Body of pancreas (tissue), 4 donors: ENCODE data around the gene TULP4.

Experiments
- CTCF ChIP-seq, 7 experiments: fragments of 450-650 bp in 4 of 7; fragments of 200-600 bp in 3 of 7; sonication (generic) in 3 of 7; IDR thresholded peaks; one replicate each; pipeline ENCODE4 v1.5.1; 2016 to 2019; ENCODE audit warnings: antibody characterized with exemption in 7 of 7
- POLR2A ChIP-seq, 3 donors: fragments of 450-650 bp; IDR thresholded peaks; one replicate each; pipeline ENCODE4 v1.6.1; 2016; ENCODE audit warnings: antibody characterized with exemption in 3 of 3, mild to moderate bottlenecking in 2 of 3

DNA sequence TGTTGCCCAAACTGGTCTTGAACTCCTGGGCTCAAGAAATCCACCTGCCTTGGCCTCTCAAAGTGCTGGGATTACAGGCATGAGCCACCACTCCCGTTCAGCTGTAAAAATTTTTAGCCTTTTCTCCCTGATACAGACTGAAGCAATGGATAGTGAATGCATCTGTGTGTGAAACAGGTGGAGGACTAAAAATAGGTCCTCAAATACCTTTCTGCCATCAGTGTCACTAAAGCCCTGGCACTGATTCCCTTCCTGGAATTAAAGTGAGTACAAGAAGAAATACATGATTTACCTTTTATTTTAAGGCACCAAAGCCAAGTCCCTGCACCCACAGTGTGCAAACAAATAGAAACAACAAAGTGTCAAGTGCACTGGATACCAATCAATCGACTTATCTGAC is 25.1 kb downstream of the TULP4 start:
- TF ChIP-seq CTCF (IDR thresholded peaks at IDR 0.05) (no peak), POLR2A (IDR thresholded peaks at IDR 0.05) (no peak)
